K562 (cell line): Measurements from ENCODE around the gene STK31. TPM values are rescaled to one million over a fixed set of nuclear protein-coding genes. Genes with fewer than 3 reads are reported as not detected.

ENCODE experiments used
- ATAC-seq: fragments of 200-7000 bp; cut with Tn5 transposase; 3 replicates; pipeline ENCODE4 v1.9.1; 2020; ENCODE audit warnings: moderate library complexity
- BruUV-seq: library from RNA; stranded (reverse); fragments of 400-500 nt; replicated peaks from 2 replicates; lab custom pipeline; 2021; lab: Mats Ljungman, UMichigan
- CTCF ChIA-PET: fragments of 300-600 bp; formaldehyde crosslinking; extraction: SDS; loops from one replicate; lab custom pipeline; 2021; ENCODE audit warnings: low intra/inter-chr PET ratio; lab: Yijun Ruan, JAX
- POLR2A ChIA-PET: fragments of 300-600, 350-650 bp; sonication (Branson Sonifier 250); formaldehyde crosslinking; extraction: SDS; loops from one replicate; lab custom pipeline; 2021; ENCODE audit warnings: antibody characterized with exemption, inconsistent platforms; lab: Yijun Ruan, JAX
- DNase-seq, 4 experiments: peaks; one replicate each; pipeline versions ENCODE4 v3.0.0 to v3.0.0-alpha.2; 2011 to 2018; ENCODE audit warnings: low spot score in 3 of 4, mixed read lengths in 3 of 4; ENCODE audit errors: extremely low read depth in 1 of 4
- FAIRE-seq: peaks from 2 replicates; lab custom pipeline; 2011; peaks lifted over from hg19 to GRCh38; lab: Jason Lieb, UNC
- H2AFZ ChIP-seq: 2 replicates; pipeline ENCODE4 v1.6.0; 2011; ENCODE audit warnings: low read depth, low read length, control low read depth, inconsistent platforms
- H3K27ac ChIP-seq: fragments of 200-600 bp; 3 replicates; pipeline ENCODE4 v1.8.0; 2011; ENCODE audit warnings: low read depth, mild to moderate bottlenecking, control low read depth, inconsistent platforms, low read length, moderate library complexity, mixed read lengths; ENCODE audit errors: extremely low read depth
- H3K27me3 ChIP-seq, 2 experiments: fragments of 300-600 bp in 1 of 2; 2 replicates in 1 of 2; 3 replicates in 1 of 2; pipeline versions ENCODE4 v1.6.0 to v1.8.0; 2011; ENCODE audit warnings: inconsistent platforms in 2 of 2, low read length in 2 of 2, mild to moderate bottlenecking in 1 of 2, mixed read lengths in 1 of 2, moderate library complexity in 1 of 2; ENCODE audit not compliant: control insufficient read depth in 2 of 2, insufficient read depth in 2 of 2
- H3K36me3 ChIP-seq: fragments of 300-600 bp; 3 replicates; pipeline ENCODE4 v1.8.0; 2011; ENCODE audit warnings: mild to moderate bottlenecking, low read length, inconsistent platforms; ENCODE audit not compliant: control insufficient read depth, insufficient read depth
- H3K4me1 ChIP-seq, 2 experiments: fragments of 200-600 bp in 1 of 2; replicated peaks in 1 of 2; 2 replicates in 1 of 2; 3 replicates in 1 of 2; pipeline versions ENCODE4 v1.5.1 to v1.8.0; 2011; ENCODE audit warnings: inconsistent platforms in 2 of 2, low read length in 2 of 2, mild to moderate bottlenecking in 1 of 2, mixed read lengths in 1 of 2, moderate library complexity in 1 of 2; ENCODE audit not compliant: control insufficient read depth in 2 of 2, insufficient read depth in 2 of 2
- H3K4me2 ChIP-seq: 2 replicates; pipeline ENCODE4 v1.6.1; 2011; ENCODE audit warnings: low read length, control low read depth, inconsistent platforms, mixed read lengths; ENCODE audit not compliant: insufficient read depth
- H3K4me3 ChIP-seq: fragments of 200-600 bp; sonication (generic), shearing (Covaris generic); 2 replicates; pipeline ENCODE4 v1.5.1; 2016; ENCODE audit warnings: control low read depth, inconsistent platforms
- H3K79me2 ChIP-seq: fragments of 200-600 bp; 3 replicates; pipeline ENCODE4 v1.8.0; 2011; ENCODE audit warnings: low read length, inconsistent platforms; ENCODE audit not compliant: control insufficient read depth, insufficient read depth
- H3K9ac ChIP-seq, 2 experiments: 2 replicates each; pipeline versions ENCODE4 v1.6.0 to v1.6.1; 2011; ENCODE audit warnings: low read depth in 2 of 2, low read length in 2 of 2, control low read depth in 1 of 2, inconsistent platforms in 1 of 2, mild to moderate bottlenecking in 1 of 2, mixed read lengths in 1 of 2; ENCODE audit not compliant: insufficient read depth in 1 of 2
- H3K9me1 ChIP-seq: one replicate; pipeline ENCODE4 v1.6.0; 2011; ENCODE audit warnings: inconsistent platforms, mild to moderate bottlenecking, low read length, moderate library complexity; ENCODE audit not compliant: control insufficient read depth, insufficient read depth
- H3K9me3 ChIP-seq: replicated peaks from 2 replicates; pipeline ENCODE4 v1.5.1; 2011; ENCODE audit warnings: low read depth, low read length, inconsistent platforms; ENCODE audit not compliant: control insufficient read depth, insufficient read depth
- H4K20me1 ChIP-seq: replicated peaks from 2 replicates; pipeline ENCODE4 v1.6.1; 2011; ENCODE audit warnings: low read length, inconsistent platforms, mixed read lengths; ENCODE audit not compliant: control insufficient read depth, insufficient read depth
- ESRRB ChIP-seq: fragments of 250-450 bp; sonication (Bioruptor Pico); IDR thresholded peaks from 2 replicates; pipeline ENCODE4 v1.5.0; 2020; ENCODE audit warnings: mild to moderate bottlenecking, moderate library complexity, borderline replicate concordance
- HIVEP1 ChIP-seq: fragments of 250-450 bp; sonication (Bioruptor Pico); IDR thresholded peaks from 2 replicates; pipeline ENCODE4 v1.4.0; 2020; ENCODE audit warnings: mild to moderate bottlenecking
- PYGO2 ChIP-seq: fragments of 450-650 bp; IDR thresholded peaks from 2 replicates; pipeline ENCODE4 v1.6.1; 2016; ENCODE audit warnings: mild to moderate bottlenecking, missing genetic modification characterization, moderate library complexity, missing compliant biosample characterization
- SRSF1 ChIP-seq: fragments of 200-400 bp; formaldehyde crosslinking; IDR thresholded peaks from 2 replicates; pipeline ENCODE4 v1.6.1; 2017; ENCODE audit warnings: mild to moderate bottlenecking, low read depth, low read length, moderate library complexity
- SRSF3 ChIP-seq: fragments of 200-400 bp; formaldehyde crosslinking; IDR thresholded peaks from 2 replicates; pipeline ENCODE4 v1.6.1; 2016; ENCODE audit warnings: mild to moderate bottlenecking, low read length, moderate library complexity; ENCODE audit not compliant: insufficient read depth
- STAG1 ChIP-seq: sonication (generic); formaldehyde crosslinking; IDR thresholded peaks from 2 replicates; pipeline ENCODE4 v1.5.0; 2020; ENCODE audit warnings: missing genetic modification reagents, borderline replicate concordance
- ZFPM2 ChIP-seq: fragments of 250-450 bp; sonication (Bioruptor Pico); IDR thresholded peaks from 2 replicates; pipeline ENCODE4 v1.5.1; 2022; ENCODE audit warnings: mild to moderate bottlenecking
- ZNF124 ChIP-seq: sonication (generic); formaldehyde crosslinking; IDR thresholded peaks from 2 replicates; pipeline ENCODE4 v1.8.1; 2022; ENCODE audit warnings: missing genetic modification reagents
- WGBS: fragments of 100-300 bp; shearing (Covaris generic); methylation state at CpG from one replicate; pipeline ENCODE4 v1.1.6; 2016; ENCODE audit warnings: low coverage, mixed read lengths; ENCODE audit not compliant: insufficient coverage; ENCODE audit errors: missing lambda C conversion rate; 5-methylcytosine and 5-hydroxymethylcytosine counted together
- in situ Hi-C: fragments of 300-500 bp; cut with MboI; formaldehyde crosslinking; loops from 4 replicates; pipeline ENCODE4 v1.15.0; 2018; ENCODE audit warnings: inconsistent platforms, mixed read lengths
- intact Hi-C: fragments of 100-400 bp; cut with micrococcal nuclease; formaldehyde crosslinking; loops from 2 replicates; pipeline ENCODE4 v1.14.2; 2022
- polyA plus RNA-seq, 8 experiments: library from polyadenylated mRNA; depleted of rRNA in 4 of 8; stranded (reverse) in 5 of 8; unstranded in 3 of 8; fragments of >200 nt; fragmentation: Nextera tagmentation in 2 of 8; fragmentation: Illumina TruSeq in 1 of 8; extraction: Ambion mirVana in 2 of 8; extraction: Trizol in 1 of 8; gene quantifications; 2 replicates each; pipeline versions ENCODE4 v1.2.1 to v1.2.3, GENCODE V29; 2011 to 2014; ENCODE audit warnings: inconsistent platforms in 1 of 8, missing spikeins in 1 of 8
- total RNA-seq, 7 experiments: library from RNA; depleted of rRNA in 6 of 7; stranded (reverse); fragments of >200 nt in 6 of 7; fragmentation: Illumina TruSeq in 2 of 7; extraction: Trizol in 2 of 7; gene quantifications; 2 replicates each; pipeline versions ENCODE4 v1.2.1 to v1.2.3, GENCODE V29; 2011 to 2021; ENCODE audit warnings: low replicate concordance in 1 of 7
- TF ChIP-seq, protein P1 (sequence below): fragments of 450-650 bp; conservative IDR thresholded peaks from 2 replicates; pipeline ENCODE4 v1.6.1; 2016; ENCODE audit warnings: missing genetic modification characterization, low read depth, mild to moderate bottlenecking, missing compliant biosample characterization, moderate library complexity
- TF ChIP-seq, protein P2 (sequence below): fragments of 150-350 bp; IDR thresholded peaks from 2 replicates; pipeline ENCODE4 v1.6.1; 2014; ENCODE audit warnings: low read depth, mild to moderate bottlenecking, low read length, borderline replicate concordance
- TF ChIP-seq, protein P3 (sequence below): fragments of 250-450 bp; sonication (Bioruptor Pico); IDR thresholded peaks from 2 replicates; pipeline ENCODE4 v1.4.0; 2020

The STK31 gene
- total and polyA plus RNA-seq, 9 of the 15 experiments (the other 6 are each of a cell fraction or from before 2014, with no cell fraction given) = 0.09 to 1.2 (median 0.26) TPM

DNA sequence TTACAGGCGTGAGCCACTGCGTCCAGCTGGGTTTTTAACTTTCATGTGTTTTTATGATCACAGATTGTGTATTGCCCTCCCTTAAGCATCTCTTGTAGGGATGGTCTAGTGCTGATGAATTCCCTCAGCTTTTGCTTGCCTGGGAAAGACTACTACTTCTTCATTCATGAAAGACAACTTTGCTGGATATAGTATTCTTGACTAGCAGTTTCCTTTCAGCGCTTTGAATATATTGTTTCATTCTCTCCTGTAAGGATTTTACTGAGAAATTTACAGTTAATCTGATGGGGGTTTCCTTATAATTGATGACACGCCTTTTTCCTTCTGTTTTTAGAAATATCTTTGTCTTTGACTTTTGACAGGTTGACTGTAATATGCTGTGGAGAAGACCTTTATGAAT lies 33.2 kb downstream of the STK31 start (continued):
- TF ChIP-seq, protein P1, sequence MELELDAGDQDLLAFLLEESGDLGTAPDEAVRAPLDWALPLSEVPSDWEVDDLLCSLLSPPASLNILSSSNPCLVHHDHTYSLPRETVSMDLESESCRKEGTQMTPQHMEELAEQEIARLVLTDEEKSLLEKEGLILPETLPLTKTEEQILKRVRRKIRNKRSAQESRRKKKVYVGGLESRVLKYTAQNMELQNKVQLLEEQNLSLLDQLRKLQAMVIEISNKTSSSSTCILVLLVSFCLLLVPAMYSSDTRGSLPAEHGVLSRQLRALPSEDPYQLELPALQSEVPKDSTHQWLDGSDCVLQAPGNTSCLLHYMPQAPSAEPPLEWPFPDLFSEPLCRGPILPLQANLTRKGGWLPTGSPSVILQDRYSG (tag) = no peak

DNA sequence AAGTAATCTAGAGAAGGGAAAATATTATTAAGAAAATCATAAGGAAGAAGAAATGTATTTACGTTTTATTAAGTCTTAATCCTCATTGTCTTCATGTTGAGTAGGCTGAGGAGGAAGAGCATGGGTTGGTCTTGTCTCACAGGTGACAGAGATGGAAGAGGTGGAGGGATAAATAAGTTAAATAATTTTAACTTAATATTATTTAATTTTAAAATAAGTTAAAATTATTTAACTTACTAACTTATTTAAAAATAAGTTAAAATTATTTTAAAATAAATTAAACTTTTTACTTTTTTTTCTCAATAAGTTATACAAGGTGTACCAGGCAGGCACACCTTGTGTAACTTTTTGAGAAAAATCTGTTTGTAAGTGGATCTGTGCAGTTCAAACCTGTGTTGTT lies 36.6 kb downstream of the STK31 start:
- Histone ChIP-seq H3K79me2 (no peaks in the 10 kb centered on the region), H3K4me2 (no peak overlapping the region), H4K20me1 (no peaks in the 10 kb centered on the region), H3K9me3 (peaks cover 4% of the 10 kb centered on the region), H3K9me1 (no peaks in the 10 kb centered on the region), H3K4me1 (no peaks in the 10 kb centered on the region), H3K9ac (no peak overlapping the region), H3K36me3 (no peaks in the 10 kb centered on the region), H2AFZ (no peak overlapping the region), H3K27me3 (no peaks in the 10 kb centered on the region), H3K4me3 (no peak overlapping the region), H3K27ac (no peak overlapping the region)
- POLR2A ChIA-PET = no interaction called here
- no TSS peak for BruUV-seq
- in situ Hi-C loops = no loop called here
- WGBS = 11% methylated on average over 1 of the region's 1 CpG
- CTCF ChIA-PET = no interaction called here
- ATAC-seq (no peak), DNase-seq (no peak), FAIRE-seq (no peak)
- intact Hi-C loops = no loop called here
- no peak for TF ChIP-seq STAG1 (CRISPR knock-in tag)
- no peak for TF ChIP-seq HIVEP1 (CRISPR knock-in tag)
- TF ChIP-seq SRSF3 = no peak
- no peak for TF ChIP-seq ZFPM2 (CRISPR knock-in tag)
- no peak for TF ChIP-seq SRSF1
- TF ChIP-seq PYGO2 (tag) = no peak
- no peak for TF ChIP-seq ZNF124 (CRISPR knock-in tag)
- TF ChIP-seq ESRRB (CRISPR knock-in tag) = no peak
- TF ChIP-seq, protein P2, sequence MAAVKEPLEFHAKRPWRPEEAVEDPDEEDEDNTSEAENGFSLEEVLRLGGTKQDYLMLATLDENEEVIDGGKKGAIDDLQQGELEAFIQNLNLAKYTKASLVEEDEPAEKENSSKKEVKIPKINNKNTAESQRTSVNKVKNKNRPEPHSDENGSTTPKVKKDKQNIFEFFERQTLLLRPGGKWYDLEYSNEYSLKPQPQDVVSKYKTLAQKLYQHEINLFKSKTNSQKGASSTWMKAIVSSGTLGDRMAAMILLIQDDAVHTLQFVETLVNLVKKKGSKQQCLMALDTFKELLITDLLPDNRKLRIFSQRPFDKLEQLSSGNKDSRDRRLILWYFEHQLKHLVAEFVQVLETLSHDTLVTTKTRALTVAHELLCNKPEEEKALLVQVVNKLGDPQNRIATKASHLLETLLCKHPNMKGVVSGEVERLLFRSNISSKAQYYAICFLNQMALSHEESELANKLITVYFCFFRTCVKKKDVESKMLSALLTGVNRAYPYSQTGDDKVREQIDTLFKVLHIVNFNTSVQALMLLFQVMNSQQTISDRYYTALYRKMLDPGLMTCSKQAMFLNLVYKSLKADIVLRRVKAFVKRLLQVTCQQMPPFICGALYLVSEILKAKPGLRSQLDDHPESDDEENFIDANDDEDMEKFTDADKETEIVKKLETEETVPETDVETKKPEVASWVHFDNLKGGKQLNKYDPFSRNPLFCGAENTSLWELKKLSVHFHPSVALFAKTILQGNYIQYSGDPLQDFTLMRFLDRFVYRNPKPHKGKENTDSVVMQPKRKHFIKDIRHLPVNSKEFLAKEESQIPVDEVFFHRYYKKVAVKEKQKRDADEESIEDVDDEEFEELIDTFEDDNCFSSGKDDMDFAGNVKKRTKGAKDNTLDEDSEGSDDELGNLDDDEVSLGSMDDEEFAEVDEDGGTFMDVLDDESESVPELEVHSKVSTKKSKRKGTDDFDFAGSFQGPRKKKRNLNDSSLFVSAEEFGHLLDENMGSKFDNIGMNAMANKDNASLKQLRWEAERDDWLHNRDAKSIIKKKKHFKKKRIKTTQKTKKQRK = no peak
- TF ChIP-seq, protein P3, sequence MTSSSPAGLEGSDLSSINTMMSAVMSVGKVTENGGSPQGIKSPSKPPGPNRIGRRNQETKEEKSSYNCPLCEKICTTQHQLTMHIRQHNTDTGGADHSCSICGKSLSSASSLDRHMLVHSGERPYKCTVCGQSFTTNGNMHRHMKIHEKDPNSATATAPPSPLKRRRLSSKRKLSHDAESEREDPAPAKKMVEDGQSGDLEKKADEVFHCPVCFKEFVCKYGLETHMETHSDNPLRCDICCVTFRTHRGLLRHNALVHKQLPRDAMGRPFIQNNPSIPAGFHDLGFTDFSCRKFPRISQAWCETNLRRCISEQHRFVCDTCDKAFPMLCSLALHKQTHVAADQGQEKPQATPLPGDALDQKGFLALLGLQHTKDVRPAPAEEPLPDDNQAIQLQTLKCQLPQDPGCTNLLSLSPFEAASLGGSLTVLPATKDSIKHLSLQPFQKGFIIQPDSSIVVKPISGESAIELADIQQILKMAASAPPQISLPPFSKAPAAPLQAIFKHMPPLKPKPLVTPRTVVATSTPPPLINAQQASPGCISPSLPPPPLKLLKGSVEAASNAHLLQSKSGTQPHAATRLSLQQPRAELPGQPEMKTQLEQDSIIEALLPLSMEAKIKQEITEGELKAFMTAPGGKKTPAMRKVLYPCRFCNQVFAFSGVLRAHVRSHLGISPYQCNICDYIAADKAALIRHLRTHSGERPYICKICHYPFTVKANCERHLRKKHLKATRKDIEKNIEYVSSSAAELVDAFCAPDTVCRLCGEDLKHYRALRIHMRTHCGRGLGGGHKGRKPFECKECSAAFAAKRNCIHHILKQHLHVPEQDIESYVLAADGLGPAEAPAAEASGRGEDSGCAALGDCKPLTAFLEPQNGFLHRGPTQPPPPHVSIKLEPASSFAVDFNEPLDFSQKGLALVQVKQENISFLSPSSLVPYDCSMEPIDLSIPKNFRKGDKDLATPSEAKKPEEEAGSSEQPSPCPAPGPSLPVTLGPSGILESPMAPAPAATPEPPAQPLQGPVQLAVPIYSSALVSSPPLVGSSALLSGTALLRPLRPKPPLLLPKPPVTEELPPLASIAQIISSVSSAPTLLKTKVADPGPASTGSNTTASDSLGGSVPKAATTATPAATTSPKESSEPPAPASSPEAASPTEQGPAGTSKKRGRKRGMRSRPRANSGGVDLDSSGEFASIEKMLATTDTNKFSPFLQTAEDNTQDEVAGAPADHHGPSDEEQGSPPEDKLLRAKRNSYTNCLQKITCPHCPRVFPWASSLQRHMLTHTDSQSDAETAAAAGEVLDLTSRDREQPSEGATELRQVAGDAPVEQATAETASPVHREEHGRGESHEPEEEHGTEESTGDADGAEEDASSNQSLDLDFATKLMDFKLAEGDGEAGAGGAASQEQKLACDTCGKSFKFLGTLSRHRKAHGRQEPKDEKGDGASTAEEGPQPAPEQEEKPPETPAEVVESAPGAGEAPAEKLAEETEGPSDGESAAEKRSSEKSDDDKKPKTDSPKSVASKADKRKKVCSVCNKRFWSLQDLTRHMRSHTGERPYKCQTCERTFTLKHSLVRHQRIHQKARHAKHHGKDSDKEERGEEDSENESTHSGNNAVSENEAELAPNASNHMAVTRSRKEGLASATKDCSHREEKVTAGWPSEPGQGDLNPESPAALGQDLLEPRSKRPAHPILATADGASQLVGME (CRISPR knock-in tag) = no peak
- TF ChIP-seq, all 486 proteins: peak for 0
